ENCODE data around the gene PVALEF. TPM values are rescaled to one million over a fixed set of nuclear protein-coding genes. Genes with fewer than 3 reads are reported as not detected.
A peak's percentile ranks its signal among the peaks of the same experiment; 100 is the strongest.
"Not testable (repeated sequence)": the region's sequence is repeated elsewhere in the genome, so short reads cannot be mapped to it uniquely, and the experiment has no call there.

The PVALEF gene
- total RNA-seq, 1 donor from 2014 or later, result 0.20 TPM

DNA sequence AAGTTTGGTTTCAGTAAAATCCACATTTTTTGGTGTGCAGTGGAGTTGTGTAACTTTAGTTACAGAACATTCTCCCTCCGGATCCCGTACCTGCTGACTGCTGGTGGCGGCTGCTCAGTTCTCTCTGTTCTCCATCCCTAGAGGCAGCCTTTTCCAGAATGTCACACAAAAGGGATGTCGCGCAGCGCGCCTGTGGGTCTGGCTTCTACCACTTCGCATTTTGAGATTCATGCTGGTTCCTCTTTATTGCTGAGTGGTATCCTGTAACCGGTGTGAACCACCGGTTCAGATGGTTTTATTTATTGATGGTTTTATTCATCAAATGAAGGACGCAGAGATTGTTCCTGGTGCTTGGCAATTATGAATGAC is 58.4 kb downstream of the PVALEF start:
- DNase-seq (peak; percentile 39), ATAC-seq (no peak)
- intact Hi-C loops (cut with micrococcal nuclease), result no loop called here

DNA sequence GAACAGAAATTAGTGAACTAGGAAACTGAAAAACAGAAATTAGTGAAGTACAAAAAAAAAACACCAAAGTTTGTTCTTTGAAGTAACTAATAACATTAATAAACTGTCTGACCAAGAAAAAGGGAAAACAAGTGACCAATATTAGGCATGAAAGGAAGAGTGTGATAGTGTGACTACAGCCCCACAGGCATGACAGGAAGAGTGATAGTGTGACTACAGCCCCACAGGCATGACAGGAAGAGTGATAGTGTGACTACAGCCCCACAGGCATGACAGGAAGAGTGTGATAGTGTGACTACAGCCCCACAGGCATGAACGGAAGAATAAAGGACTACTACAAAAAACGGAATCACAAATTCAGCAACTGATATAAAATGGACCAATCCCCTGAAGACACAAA is 62.3 kb downstream of the PVALEF start:
- intact Hi-C loops (cut with micrococcal nuclease); DNase-seq; ATAC-seq: not testable (repeated sequence)

DNA sequence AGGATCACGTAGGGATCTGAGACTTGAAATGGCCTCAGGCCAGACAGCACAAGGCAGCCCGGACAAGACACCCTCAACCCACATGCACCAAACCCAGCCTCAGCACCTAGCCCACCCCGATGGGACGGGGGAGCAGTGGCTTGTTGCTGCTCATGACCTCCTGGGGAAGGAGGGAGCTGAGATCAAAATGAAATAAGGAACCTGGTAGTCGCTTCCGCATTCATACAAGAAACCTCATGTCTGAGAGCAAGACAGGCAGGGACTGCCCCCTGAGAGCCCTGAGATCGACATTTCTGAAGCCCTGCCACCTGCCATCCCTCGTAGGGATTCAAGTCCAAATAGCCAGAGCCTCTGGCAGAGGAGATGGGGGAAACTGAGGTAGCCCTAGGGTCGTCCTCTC is 63.1 kb downstream of the PVALEF start:
- no peak for ATAC-seq
- intact Hi-C loops (cut with micrococcal nuclease), result no loop called here
- DNase-seq, result no peak

DNA sequence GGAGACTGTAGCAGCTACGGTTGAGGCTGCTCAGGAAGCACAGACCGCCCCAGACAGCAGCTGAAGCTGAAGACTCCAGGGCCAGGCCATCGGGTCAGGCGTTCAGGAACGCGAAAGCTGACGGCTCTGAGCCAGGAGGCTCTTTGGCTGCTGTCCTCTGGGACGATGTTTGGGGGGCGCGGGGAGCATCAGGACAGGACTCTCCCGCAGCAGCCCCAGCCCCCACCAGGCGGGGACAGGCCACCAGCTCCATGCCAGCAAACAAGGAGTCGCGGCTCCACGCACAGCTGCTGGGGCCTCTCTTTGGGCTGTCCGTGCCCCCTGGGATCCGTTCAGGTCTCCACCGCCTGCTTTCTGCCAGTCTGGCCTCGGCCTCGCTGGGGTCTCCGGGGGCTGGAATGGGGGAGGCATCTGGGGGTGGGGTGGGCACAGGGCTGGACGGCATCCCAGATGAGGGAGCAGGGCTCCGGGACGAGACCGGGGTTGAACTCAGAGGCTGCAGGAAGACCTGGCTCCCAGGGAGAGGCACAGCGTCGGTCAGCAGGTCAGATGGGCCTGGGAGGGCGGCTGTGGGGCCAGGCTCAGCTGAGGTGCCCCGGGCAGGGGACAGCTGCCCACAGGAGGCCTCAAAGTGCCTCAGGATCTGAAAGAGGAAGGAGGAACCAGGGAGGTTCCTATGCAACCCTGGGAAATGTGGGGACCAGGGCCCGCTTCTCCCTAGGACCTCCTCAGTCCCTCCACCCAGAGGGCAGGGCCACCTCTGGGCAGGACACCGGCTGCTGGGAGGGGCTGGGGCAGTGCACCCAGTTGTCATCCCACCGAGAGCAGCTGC is 63.7 kb downstream of the PVALEF start:
- no peak for DNase-seq
- ATAC-seq, result no peak
- intact Hi-C loops (cut with micrococcal nuclease), result no loop called here

DNA sequence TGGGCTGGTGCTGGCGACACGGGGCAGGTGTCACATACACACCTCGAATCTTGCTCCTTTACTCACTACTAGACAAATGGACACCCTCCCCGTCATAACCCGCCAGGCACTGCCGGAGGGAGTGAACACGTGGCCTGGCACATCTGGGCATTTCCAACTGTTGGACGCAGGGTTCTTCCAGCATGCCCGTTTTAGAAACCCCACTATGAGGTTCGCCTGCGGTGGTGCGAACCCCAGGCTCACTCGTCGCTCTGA is 64.3 kb downstream of the PVALEF start:
- intact Hi-C loops (cut with micrococcal nuclease), result no loop called here
- no peak for ATAC-seq
- DNase-seq, result no peak

DNA sequence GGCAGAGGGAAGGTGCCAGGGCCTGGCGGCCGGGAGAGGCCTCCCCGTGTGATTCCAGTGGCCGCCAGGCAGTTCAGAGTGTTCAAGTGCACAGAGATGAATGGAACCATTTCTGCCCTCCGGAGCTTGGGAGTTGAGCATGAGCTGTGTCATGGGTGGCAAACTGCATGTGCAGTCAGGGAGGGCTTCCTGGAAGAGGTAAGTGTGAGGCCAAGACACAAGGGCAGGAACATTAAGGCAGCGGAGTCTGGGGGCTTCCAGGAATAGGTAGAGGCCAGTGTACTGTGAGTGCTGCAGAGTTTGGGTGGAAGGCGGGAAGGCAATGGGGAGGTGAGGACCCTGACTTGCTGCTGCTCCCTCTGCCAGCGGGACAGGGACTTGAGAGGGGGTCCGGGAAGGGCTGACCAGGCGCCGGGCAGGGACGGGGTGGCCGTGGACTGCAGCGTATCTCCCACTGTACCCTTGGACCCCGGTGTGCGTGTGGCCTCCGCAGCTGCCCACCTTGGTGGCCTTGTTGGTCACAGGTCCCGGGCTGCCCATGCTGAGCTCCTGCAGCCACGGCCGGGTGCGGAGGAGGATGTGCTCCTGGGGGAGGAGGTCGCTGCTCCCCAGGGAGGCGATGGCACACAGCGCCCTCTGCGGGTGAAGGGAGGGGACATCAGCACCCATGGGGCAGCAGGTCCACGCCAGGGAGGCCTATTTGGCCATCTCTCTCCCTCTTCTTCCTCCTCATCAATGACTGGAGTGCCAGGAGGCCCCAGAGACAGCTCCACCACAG is 64.9 kb downstream of the PVALEF start:
- DNase-seq (no peak), ATAC-seq (peak; percentile 14)
- intact Hi-C loops (cut with micrococcal nuclease), result no loop called here

DNA sequence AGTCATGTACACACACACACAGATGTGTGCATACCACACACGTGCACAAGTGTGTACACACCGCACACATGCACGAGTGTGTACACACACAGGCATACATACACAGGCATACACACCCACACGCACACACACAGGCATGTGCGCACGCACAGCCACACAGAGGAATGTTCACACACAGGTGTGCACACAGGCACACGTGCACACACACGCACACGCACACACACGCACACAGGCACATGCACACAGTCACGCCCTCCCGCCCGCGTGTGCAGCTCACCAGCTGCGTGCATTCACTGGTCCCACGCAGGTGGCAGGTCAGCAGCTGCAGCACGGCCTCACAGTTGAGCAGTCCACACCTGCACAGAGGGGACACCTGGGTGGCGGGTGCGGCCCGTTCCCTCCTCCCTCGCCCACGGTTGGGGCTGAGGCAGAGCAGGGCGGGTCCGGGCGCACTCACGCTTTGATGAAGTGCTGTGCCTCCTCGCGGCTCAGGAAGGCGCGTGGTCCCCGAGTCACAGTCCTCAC is 65.9 kb downstream of the PVALEF start:
- DNase-seq, result no peak
- no peak for ATAC-seq
- intact Hi-C loops (cut with micrococcal nuclease), result no loop called here

DNA sequence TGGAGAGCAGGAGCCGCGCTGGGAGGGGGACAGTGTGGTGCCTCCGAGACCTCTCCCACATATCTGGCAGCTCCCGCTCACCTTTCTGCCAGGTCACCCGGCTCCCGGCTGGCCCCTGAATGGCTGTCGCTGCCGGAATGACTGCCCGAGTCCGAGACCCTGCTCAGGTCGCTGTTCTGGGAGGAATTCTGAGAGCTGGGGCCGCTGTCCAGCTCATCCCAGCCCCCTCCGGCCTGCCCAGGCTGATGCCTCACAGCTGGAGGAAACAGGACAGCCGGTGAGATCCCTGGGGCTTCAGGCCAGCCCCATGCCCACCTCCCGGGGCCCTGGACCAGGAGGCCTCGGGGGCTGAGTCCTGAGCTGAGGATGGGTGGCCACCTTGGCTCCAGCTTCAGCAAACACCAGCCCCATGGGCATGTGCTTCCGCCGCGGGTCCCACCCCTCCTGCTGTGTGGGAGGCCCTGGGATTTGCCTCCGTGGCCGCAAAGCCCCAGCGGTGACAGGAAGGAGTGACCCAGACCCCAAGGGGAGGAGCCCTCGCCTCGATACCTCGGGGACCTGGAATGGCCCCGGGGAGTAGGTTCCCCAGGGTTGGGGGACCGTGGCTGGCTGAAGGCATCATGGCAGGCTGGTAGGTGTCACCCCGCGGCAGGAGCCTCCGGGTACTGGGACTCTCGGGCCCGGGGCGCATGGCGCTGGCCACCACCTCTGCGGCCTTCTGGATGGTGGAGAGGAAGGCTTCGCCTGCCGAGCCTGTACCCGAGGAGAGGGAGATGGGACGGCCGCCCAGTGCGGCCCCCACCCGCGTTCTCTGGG is 66.7 kb downstream of the PVALEF start:
- ATAC-seq (no peak), DNase-seq (no peak)
- intact Hi-C loops (cut with micrococcal nuclease), result no loop called here

Small RNA genes within 50 kb of the gene (microRNA-seq; reads per million reads assigned to microRNA genes)
- gene MIR1250 (ENCODE audit: borderline number of aligned reads) (4.9 reads per million), gene MIR3065 (ENCODE audit: borderline number of aligned reads) (not detected), gene MIR338 (ENCODE audit: borderline number of aligned reads) (not detected), gene MIR657 (ENCODE audit: borderline number of aligned reads) (not detected)

Other genes starting within 250 kb of the PVALEF start
- gene CHMP6, start 173.7 kb upstream of the PVALEF start, total RNA-seq, result 19.5 TPM
- 32.7 TPM for gene BAIAP2, start 130.4 kb upstream of the PVALEF start, total RNA-seq
- gene AATK, start 714 bp downstream of the PVALEF start, total RNA-seq, result 14.5 TPM
- gene CEP131, start 57.5 kb downstream of the PVALEF start, total RNA-seq, result 13.6 TPM
- gene TEPSIN, start 73.5 kb downstream of the PVALEF start, total RNA-seq, result 13.8 TPM
- gene NDUFAF8, start 73.8 kb downstream of the PVALEF start, total RNA-seq, result 53.7 TPM
- 46.6 TPM for gene SLC38A10, start 129.8 kb downstream of the PVALEF start, total RNA-seq
- 8.6 TPM for gene BAHCC1, start 229.9 kb downstream of the PVALEF start, total RNA-seq